Panc1 (cell line): ENCODE data around the gene NARS2. TPM values are rescaled to one million over a fixed set of nuclear protein-coding genes. Genes with fewer than 3 reads are reported as not detected.

Experiments
- ATAC-seq: fragments of 200-7000 bp; cut with Tn5 transposase; 2 replicates; pipeline ENCODE4 v1.9.1; 2020; ENCODE audit warnings: mild to moderate bottlenecking, moderate library complexity
- Bru-seq: library from RNA; stranded (reverse); fragments of 400-500 nt; gene quantifications from one replicate; lab custom pipeline; 2021; lab: Mats Ljungman, UMichigan
- BruChase-seq, 2 experiments: library from RNA; stranded (reverse); fragments of 400-500 nt; gene quantifications; one replicate each; lab custom pipeline; 2021; lab: Mats Ljungman, UMichigan
- BruUV-seq: library from RNA; stranded (reverse); fragments of 400-500 nt; replicated peaks from 2 replicates; lab custom pipeline; 2021; lab: Mats Ljungman, UMichigan
- CTCF ChIA-PET: fragments of 300-600 bp; sonication (Branson Sonifier 250); formaldehyde crosslinking; loops from one replicate; lab custom pipeline; 2022; ENCODE audit warnings: antibody characterized with exemption; lab: Charles Lee
- POLR2A ChIA-PET: fragments of 300-600 bp; sonication (Branson Sonifier 250); formaldehyde crosslinking; loops from one replicate; lab custom pipeline; 2022; ENCODE audit warnings: antibody characterized with exemption; lab: Charles Lee
- DNase-seq: peaks from one replicate; pipeline ENCODE4 v3.0.0-alpha.2; 2010; ENCODE audit warnings: low read depth, low spot score
- H3K27ac ChIP-seq: 2 replicates; pipeline ENCODE4 v1.5.1; 2011; ENCODE audit warnings: mild to moderate bottlenecking, low read length, inconsistent platforms
- H3K27me3 ChIP-seq: fragments of 200-500 bp; sonication (Bioruptor generic); 2 replicates; pipeline ENCODE4 v1.6.0; 2014; ENCODE audit warnings: low read length, inconsistent platforms; ENCODE audit not compliant: control insufficient read depth, insufficient read depth
- H3K36me3 ChIP-seq: fragments of 200-500 bp; sonication (Bioruptor generic); 2 replicates; pipeline ENCODE4 v1.5.1; 2014; ENCODE audit warnings: inconsistent platforms, mild to moderate bottlenecking, low read length, moderate library complexity; ENCODE audit not compliant: control insufficient read depth, insufficient read depth
- H3K4me1 ChIP-seq: 2 replicates; pipeline ENCODE4 v1.5.1; 2011; ENCODE audit warnings: inconsistent platforms, mild to moderate bottlenecking, low read length, moderate library complexity; ENCODE audit not compliant: control insufficient read depth, insufficient read depth
- H3K4me3 ChIP-seq, 2 experiments: 2 replicates each; pipeline ENCODE4 v1.5.1; 2011 to 2012; ENCODE audit warnings: low read depth in 2 of 2, low read length in 2 of 2, mild to moderate bottlenecking in 2 of 2, inconsistent platforms in 1 of 2, moderate library complexity in 1 of 2
- H3K9me3 ChIP-seq: fragments of 200-500 bp; sonication (Bioruptor generic); 2 replicates; pipeline ENCODE4 v1.5.1; 2014; ENCODE audit warnings: low read depth, mild to moderate bottlenecking, inconsistent platforms, low read length, moderate library complexity; ENCODE audit not compliant: control insufficient read depth, insufficient read depth
- CTCF ChIP-seq: fragments of 450-650 bp; IDR thresholded peaks from 2 replicates; pipeline ENCODE4 v1.5.1; 2017; ENCODE audit warnings: mild to moderate bottlenecking
- POLR2AphosphoS5 ChIP-seq: IDR thresholded peaks from 2 replicates; pipeline ENCODE4 v1.6.1; 2012; ENCODE audit warnings: mild to moderate bottlenecking, low read depth, low read length, moderate library complexity
- SIN3A ChIP-seq: IDR thresholded peaks from 2 replicates; pipeline ENCODE4 v1.6.1; 2012; ENCODE audit warnings: low read depth, mild to moderate bottlenecking, low read length, moderate library complexity, borderline replicate concordance; ENCODE audit not compliant: insufficient read depth
- TCF7L2 ChIP-seq: IDR thresholded peaks from 2 replicates; pipeline ENCODE4 v1.6.1; 2011; ENCODE audit warnings: mild to moderate bottlenecking, low read depth, low read length, inconsistent platforms
- in situ Hi-C: cut with HindIII; loops from 2 replicates; pipeline ENCODE4 v1.10.0; 2016; ENCODE audit warnings: low sequenced_read_pairs, low pct_unique_long_range_greater_than_20kb
- intact Hi-C: fragments of 100-400 bp; cut with micrococcal nuclease; formaldehyde crosslinking; loops from one replicate; pipeline ENCODE4 v1.10.0; 2022; ENCODE audit not compliant: unreplicated experiment
- long read RNA-seq: library from polyadenylated mRNA; unstranded; transcript quantifications from one replicate; pipeline ENCODE4 v2.0.0, GENCODE V29; 2021; ENCODE audit not compliant: unreplicated experiment
- polyA plus RNA-seq: library from polyadenylated mRNA; unstranded; fragments of >200 nt; gene quantifications from one replicate; pipeline ENCODE4 v1.2.1, GENCODE V29; 2012; ENCODE audit warnings: missing spikeins; ENCODE audit not compliant: insufficient read length
- total RNA-seq: library from RNA; stranded (reverse); gene quantifications from one replicate; pipeline ENCODE4 v1.2.1, GENCODE V29; 2021; ENCODE audit not compliant: unreplicated experiment
- TF ChIP-seq, protein P1 (sequence below), 2 experiments: IDR thresholded peaks; 2 replicates each; pipeline ENCODE4 v1.6.1; 2011 to 2012; ENCODE audit warnings: low read depth in 2 of 2, control low read depth in 1 of 2, low read length in 1 of 2, mild to moderate bottlenecking in 1 of 2, moderate library complexity in 1 of 2; ENCODE audit not compliant: insufficient read depth in 1 of 2

The NARS2 gene, protein sequence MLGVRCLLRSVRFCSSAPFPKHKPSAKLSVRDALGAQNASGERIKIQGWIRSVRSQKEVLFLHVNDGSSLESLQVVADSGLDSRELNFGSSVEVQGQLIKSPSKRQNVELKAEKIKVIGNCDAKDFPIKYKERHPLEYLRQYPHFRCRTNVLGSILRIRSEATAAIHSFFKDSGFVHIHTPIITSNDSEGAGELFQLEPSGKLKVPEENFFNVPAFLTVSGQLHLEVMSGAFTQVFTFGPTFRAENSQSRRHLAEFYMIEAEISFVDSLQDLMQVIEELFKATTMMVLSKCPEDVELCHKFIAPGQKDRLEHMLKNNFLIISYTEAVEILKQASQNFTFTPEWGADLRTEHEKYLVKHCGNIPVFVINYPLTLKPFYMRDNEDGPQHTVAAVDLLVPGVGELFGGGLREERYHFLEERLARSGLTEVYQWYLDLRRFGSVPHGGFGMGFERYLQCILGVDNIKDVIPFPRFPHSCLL
- 29.8 TPM for total RNA-seq
- 18.7 TPM for polyA plus RNA-seq
- Bru-seq, nascent RNA = percentile 81 among the genes with signal in this experiment
- percentile 72 among the genes with signal in this experiment for BruChase-seq, experiment 1, labeled RNA remaining after a 2-hour chase
- BruChase-seq, experiment 2, labeled RNA remaining after a 6-hour chase = percentile 71 among the genes with signal in this experiment
- long read RNA-seq, transcript NARS2-201 (14 exons, 2,519 nt) = major isoform, 73 of 136 reads
- long read RNA-seq, partial matches to known transcripts = 14 of 136 reads
- long read RNA-seq, other reads (novel, unspliced or antisense) = 49 of 136 reads

DNA sequence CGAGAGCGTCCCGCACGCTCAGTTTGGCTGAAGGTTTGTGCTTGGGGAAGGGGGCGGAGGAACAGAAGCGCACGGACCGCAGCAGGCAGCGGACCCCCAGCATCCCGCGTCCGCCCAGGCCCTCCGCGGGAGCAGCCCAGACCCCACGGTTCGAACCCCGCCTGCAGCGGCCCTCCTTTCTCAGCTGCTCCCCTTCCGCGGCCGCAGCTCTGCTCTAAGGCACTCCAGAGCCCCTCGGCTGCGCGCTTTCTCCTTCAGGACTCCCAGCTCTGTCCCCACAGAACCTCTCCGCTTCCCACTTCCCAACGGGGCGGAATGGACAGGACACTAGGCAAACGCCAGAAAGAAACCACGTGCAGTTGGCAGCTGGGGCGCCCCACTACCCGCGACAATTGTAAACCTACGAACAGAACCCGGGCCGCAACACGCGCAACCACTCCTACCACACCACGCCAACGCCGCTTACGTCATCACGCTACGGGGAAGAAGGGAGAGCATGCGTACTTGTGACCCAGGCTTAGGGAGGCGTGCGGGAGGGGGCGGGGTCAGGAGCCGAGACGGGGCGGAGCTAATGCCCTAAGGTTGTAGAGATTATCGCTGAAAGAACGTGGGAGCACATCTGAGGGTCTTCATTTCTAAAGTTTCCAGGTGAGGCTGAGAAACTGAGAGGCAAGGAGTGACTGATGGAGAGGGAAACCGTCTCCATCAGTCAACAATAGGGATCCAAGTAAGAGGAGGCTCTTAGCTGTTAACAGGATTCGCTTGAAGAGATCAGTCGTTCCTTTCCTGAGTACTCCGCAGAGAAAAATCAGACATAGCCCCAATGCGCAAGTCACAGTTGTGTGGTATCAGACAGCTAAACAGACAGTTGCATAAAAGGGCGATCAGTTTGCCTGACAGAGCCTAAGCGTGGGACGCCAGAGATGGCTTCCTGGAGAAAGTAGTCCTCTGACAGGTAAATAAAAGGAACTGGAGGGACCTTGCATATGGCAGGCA, at the start of gene NARS2:
TSS of gene NARS2 (minus strand) at position 479 of the 996 bp plus-strand sequence. CDS start at position 103, 376 bp downstream.
- intact Hi-C loops = no loop called here

More for the DNA sequence above, at the start of gene NARS2:
- Histone ChIP-seq H3K4me3 (peak within 1 kb of the TSS; percentile 62 to 98), H3K27ac (peak within 1 kb of the TSS; percentile 90), H3K36me3 (0 out of 2 replicates have a peak, but pooled peaks cover 3% of the 10 kb centered on the region), H3K9me3 (no peaks in the 10 kb centered on the region), H3K27me3 (peaks cover under 1% of the 10 kb centered on the region; the same call in 1 of the 2 replicates), H3K4me1 (peaks cover 14% of the 10 kb centered on the region)
- ATAC-seq = peak; percentile 99
- BruUV-seq = TSS peak; percentile 90
- ChIA-PET CTCF (interaction anchor here (0.9 to 1.4 kb wide), 3 partner anchors 10 to 155 kb away, joined by 3 to 7 read pairs (median 5); no protein-coding TSS in a partner anchor), POLR2A (interaction anchor here (0.6 kb wide), 2 partner anchors 445 to 539 kb away, joined by 3 to 8 read pairs; no protein-coding TSS in a partner anchor)
- in situ Hi-C loops = no loop called here
- TF ChIP-seq CTCF (no peak), SIN3A (peak; percentile 78; the same call in 1 of the 2 replicates), POLR2AphosphoS5 (peak; percentile 87), TCF7L2 (no peak)
- TF ChIP-seq, protein P1, sequence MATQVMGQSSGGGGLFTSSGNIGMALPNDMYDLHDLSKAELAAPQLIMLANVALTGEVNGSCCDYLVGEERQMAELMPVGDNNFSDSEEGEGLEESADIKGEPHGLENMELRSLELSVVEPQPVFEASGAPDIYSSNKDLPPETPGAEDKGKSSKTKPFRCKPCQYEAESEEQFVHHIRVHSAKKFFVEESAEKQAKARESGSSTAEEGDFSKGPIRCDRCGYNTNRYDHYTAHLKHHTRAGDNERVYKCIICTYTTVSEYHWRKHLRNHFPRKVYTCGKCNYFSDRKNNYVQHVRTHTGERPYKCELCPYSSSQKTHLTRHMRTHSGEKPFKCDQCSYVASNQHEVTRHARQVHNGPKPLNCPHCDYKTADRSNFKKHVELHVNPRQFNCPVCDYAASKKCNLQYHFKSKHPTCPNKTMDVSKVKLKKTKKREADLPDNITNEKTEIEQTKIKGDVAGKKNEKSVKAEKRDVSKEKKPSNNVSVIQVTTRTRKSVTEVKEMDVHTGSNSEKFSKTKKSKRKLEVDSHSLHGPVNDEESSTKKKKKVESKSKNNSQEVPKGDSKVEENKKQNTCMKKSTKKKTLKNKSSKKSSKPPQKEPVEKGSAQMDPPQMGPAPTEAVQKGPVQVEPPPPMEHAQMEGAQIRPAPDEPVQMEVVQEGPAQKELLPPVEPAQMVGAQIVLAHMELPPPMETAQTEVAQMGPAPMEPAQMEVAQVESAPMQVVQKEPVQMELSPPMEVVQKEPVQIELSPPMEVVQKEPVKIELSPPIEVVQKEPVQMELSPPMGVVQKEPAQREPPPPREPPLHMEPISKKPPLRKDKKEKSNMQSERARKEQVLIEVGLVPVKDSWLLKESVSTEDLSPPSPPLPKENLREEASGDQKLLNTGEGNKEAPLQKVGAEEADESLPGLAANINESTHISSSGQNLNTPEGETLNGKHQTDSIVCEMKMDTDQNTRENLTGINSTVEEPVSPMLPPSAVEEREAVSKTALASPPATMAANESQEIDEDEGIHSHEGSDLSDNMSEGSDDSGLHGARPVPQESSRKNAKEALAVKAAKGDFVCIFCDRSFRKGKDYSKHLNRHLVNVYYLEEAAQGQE (IDR thresholded peaks at IDR 0.05; ENCODE audit: insufficient read depth in 1 of 2, low read depth in 2 of 2, low read length in 1 of 2) = no peak
- peak; percentile 91 for DNase-seq
